C4-2B (cell line): ENCODE results near the gene FLRT1.

Experiments
- H3K27ac ChIP-seq: fragments of 450-650 bp; 2 replicates; pipeline ENCODE4 v1.5.1; 2017
- CTCF ChIP-seq: fragments of 450-650 bp; conservative IDR thresholded peaks from 2 replicates; pipeline ENCODE4 v1.5.1; 2017; ENCODE audit warnings: mild to moderate bottlenecking
- ZFX ChIP-seq: fragments of 450-650 bp; IDR thresholded peaks from 2 replicates; pipeline ENCODE4 v1.6.1; 2017

Gene FLRT1

GRCh38 chr11:64052436-64052835, 16.7 kb downstream of the FLRT1 start:
- no peak overlapping the region for H3K27ac ChIP-seq
- TF ChIP-seq CTCF (no peak), ZFX (no peak)

- H3K27ac ChIP-seq: no peak overlapping the region
- no peak for TF ChIP-seq CTCF
- TF ChIP-seq ZFX: no peak
These were observed 17.3 kb downstream of the FLRT1 start for GRCh38 chr11:64052938-64053622.

- H3K27ac ChIP-seq: no peak overlapping the region
- TF ChIP-seq ZFX (no peak), CTCF (no peak)
These were observed 18.0 kb downstream of the FLRT1 start for GRCh38 chr11:64053699-64054098.

- no peak for TF ChIP-seq ZFX
- TF ChIP-seq CTCF: no peak
- H3K27ac ChIP-seq: no peak overlapping the region
These were observed 19.3 kb downstream of the FLRT1 start for GRCh38 chr11:64055077-64055476.

- H3K27ac ChIP-seq: no peak overlapping the region
- TF ChIP-seq ZFX (no peak), CTCF (no peak)
These were observed 20.6 kb downstream of the FLRT1 start for GRCh38 chr11:64056213-64056785.

GRCh38 chr11:64056861-64057260, 21.1 kb downstream of the FLRT1 start:
- no peak overlapping the region for H3K27ac ChIP-seq
- TF ChIP-seq ZFX: no peak
- TF ChIP-seq CTCF: no peak

GRCh38 chr11:64057890-64058289, 22.2 kb downstream of the FLRT1 start:
- no peak for TF ChIP-seq CTCF
- no peak for TF ChIP-seq ZFX
- H3K27ac ChIP-seq: no peak overlapping the region
